ENCODE measurements around the gene TBC1D8. TPM values are rescaled to one million over a fixed set of nuclear protein-coding genes. Genes with fewer than 3 reads are reported as not detected.

TBC1D8 gene
- total RNA-seq, 1 experiment from 2014 or later: 4.1 TPM

- no peak for DNase-seq (ENCODE audit: low read depth)
Measured at GRCh38 chr2:101112772-101113157, 38.4 kb downstream of the TBC1D8 start.

GRCh38 chr2:101111917-101112771 lies 39.0 kb downstream of the TBC1D8 start:
- DNase-seq (ENCODE audit: low read depth): no peak

- no peak for DNase-seq (ENCODE audit: low read depth)
Measured at GRCh38 chr2:101111262-101111838, 39.8 kb downstream of the TBC1D8 start.

GRCh38 chr2:101109451-101110118 lies 41.6 kb downstream of the TBC1D8 start:
- no peak for DNase-seq (ENCODE audit: low read depth)

GRCh38 chr2:101108357-101108756 lies 42.8 kb downstream of the TBC1D8 start:
- no peak for DNase-seq (ENCODE audit: low read depth)

- no peak for DNase-seq (ENCODE audit: low read depth)
Measured at GRCh38 chr2:101107241-101107640, 43.9 kb downstream of the TBC1D8 start.

- DNase-seq (ENCODE audit: low read depth): no peak
Measured at GRCh38 chr2:101106453-101107181, 44.6 kb downstream of the TBC1D8 start.

- no peak for DNase-seq (ENCODE audit: low read depth)
Measured at GRCh38 chr2:101105654-101106053, 45.5 kb downstream of the TBC1D8 start.

- no peak for DNase-seq (ENCODE audit: low read depth)
Measured at GRCh38 chr2:101097638-101098037, 53.5 kb downstream of the TBC1D8 start.

- no peak for DNase-seq (ENCODE audit: low read depth)
Measured at GRCh38 chr2:101096619-101097142, 54.5 kb downstream of the TBC1D8 start.

- DNase-seq (ENCODE audit: low read depth): no peak
Measured at GRCh38 chr2:101094351-101094750, 56.8 kb downstream of the TBC1D8 start.

GRCh38 chr2:101089942-101090799 lies 61.0 kb downstream of the TBC1D8 start:
- no peak for DNase-seq (ENCODE audit: low read depth)

GRCh38 chr2:101089419-101089818 lies 61.8 kb downstream of the TBC1D8 start:
- no peak for DNase-seq (ENCODE audit: low read depth)

- no peak for DNase-seq (ENCODE audit: low read depth)
Measured at GRCh38 chr2:101087638-101088037, 63.5 kb downstream of the TBC1D8 start.

GRCh38 chr2:101083613-101084012 lies 67.6 kb downstream of the TBC1D8 start:
- no peak for DNase-seq (ENCODE audit: low read depth)

- no peak for DNase-seq (ENCODE audit: low read depth)
Measured at GRCh38 chr2:101082998-101083397, 68.2 kb downstream of the TBC1D8 start.

GRCh38 chr2:101081375-101081907 lies 69.7 kb downstream of the TBC1D8 start:
- DNase-seq (ENCODE audit: low read depth): no peak

- no peak for DNase-seq (ENCODE audit: low read depth)
Measured at GRCh38 chr2:101080211-101081068, 70.7 kb downstream of the TBC1D8 start.

- DNase-seq (ENCODE audit: low read depth): no peak
Measured at GRCh38 chr2:101076581-101076980, 74.6 kb downstream of the TBC1D8 start.

All from HT1080 (cell line).